NCI-H526 treated with DMSO at 0.1 percent for 48 hours (cell line): Measurements from ENCODE around the gene ST8SIA6.
"Not testable (repeated sequence)": the region's sequence is repeated elsewhere in the genome, so short reads cannot be mapped to it uniquely, and the experiment has no call there.

Experiments
- DNase-seq: peaks from one replicate; lab custom pipeline; 2025; lab: John Stamatoyannopoulos, UW

The ST8SIA6 gene

GRCh38 chr10:17456032-17456548 lies 1.7 kb upstream of the ST8SIA6 start:
- DNase-seq: no peak

DNA sequence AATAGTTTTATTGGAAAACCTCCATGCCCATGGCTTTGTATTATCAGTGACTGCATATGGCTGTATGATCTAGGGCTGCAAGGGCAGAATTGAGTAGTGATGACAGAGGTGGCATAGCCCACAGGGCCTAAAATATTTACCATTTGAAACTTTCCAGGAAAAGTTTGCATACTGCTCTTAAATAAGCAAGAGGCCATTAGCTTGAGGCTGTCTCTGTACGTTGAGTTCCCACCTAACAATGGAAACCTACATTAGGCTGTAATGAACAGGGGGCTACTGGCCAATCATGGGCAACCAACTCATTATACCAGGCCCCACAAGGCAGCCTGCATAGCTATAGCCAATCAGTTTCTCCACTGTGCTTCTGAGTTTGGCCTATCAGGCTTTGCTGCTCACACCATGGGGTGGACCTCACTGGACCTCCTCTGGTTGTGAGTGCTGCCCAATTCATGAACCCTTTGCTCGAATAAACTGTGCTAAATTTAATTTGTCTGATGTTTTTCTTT lies 673 bp upstream of the ST8SIA6 start:
- no peak for DNase-seq

GRCh38 chr10:17453373-17454091 lies 863 bp downstream of the ST8SIA6 start:
- DNase-seq: peak; percentile 39

DNA sequence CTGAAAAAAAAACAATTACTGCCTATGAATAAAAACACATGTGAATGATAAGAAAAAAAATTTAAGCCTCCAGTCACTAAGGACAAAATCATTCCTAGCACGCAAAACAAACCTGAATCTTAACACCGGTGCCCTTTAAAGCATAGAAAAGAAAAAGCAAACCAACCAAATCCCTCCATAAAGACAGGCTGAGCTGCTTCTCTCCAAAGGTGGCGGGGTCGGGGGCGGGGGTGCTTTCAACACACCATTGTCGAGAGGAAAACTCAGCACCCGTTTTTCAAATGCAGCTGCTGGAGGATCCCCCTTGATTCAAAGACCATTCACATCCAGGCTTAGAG lies 1.4 kb downstream of the ST8SIA6 start:
- DNase-seq: no peak

DNA sequence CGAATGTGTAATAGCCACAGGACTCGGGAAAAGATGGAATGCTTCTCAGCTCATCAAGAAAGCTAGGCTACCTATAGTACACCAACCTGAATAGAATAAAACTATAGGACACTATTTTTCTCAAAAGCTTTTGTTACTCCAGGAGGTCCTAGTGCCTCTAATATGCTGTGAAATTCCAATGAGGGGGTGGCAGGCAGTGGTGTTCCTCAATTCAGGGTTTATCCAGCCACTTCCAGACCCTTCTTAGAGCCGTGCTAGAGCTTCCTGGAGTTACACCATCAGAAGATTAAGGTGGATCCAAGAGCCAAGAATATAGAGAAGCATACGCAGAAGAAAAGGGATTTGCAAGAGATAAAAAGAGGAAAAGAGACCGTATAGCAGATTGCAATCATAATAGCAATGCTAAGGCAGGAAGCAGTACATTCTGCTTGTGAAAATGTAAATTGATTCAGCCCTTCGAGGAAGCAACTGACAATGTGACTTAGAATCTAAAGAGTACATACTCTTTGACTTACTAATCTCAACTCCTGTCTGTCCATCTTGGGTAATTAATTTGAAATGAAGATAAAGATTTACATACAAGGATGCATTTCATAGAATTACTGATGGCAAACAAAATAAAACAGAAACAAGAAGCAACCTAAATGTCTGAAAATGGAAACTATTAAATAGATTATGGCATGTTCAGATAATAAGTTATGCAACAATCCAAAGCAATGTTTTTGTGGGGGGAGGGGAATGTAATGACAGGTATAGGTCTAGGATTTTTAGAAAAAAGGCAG lies 2.1 kb downstream of the ST8SIA6 start:
- no peak for DNase-seq

GRCh38 chr10:17450024-17450423 lies 4.4 kb downstream of the ST8SIA6 start:
- no peak for DNase-seq

DNA sequence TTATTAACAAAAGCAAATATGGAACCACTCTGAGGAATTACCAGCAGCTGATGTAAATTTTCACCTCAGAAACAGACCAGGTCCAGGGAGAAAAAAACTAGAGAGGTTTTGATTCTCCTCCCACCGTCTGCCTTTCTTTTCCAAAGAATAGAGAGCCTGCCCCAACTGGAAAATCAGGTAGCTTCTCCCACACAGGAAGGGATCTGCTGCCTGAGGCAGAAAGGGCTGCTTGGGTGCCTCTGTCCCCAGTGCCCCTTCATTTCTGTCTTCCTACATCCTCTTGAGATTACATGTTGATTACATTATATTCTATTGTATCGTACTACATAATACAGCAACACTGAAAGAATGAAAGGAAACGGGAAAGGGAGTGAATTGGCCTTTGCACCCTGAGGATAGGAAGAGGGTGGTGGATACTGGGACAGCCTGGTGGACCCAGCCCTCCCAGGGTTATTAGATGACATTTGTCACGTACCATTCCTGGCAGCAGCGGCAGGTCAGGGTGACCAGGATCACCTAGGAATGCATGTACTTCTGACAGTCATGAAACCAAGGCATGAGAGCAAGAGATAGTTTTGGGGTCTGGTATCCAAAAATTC lies 8.9 kb downstream of the ST8SIA6 start:
- DNase-seq: no peak

GRCh38 chr10:17444388-17444714 lies 10.0 kb downstream of the ST8SIA6 start:
- no peak for DNase-seq

DNA sequence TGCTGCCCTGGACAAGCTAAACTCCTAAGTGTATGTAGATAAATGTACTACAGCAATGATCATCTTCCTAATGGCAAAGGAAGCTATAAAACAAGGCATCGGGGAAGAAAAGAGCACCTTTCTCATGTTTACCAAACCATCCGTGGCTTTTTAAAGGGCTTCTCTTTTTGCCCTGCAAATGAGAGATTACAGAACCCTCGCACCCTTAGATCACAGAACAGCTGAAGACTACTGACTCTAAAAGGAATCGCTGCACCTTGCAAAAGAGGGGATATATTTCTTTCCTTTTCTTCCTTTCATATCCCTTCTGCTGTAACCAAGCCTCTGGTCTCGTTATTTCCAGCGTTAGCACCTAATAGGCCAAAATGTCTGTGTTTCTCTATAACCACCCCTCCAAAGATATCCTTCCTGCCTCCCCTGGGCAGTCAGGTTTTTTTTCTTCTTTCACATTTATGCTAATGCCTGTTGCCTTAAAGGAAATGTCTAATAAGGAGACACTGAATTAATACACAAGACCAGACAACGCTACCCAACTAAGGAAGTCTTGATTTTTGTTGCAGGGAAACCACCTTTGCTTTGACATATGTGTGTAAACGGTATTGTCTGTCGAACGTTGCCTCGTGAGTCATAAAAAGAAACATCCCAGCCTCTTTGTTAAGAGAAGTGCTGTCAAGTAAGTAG lies 10.5 kb downstream of the ST8SIA6 start:
- DNase-seq: no peak

DNA sequence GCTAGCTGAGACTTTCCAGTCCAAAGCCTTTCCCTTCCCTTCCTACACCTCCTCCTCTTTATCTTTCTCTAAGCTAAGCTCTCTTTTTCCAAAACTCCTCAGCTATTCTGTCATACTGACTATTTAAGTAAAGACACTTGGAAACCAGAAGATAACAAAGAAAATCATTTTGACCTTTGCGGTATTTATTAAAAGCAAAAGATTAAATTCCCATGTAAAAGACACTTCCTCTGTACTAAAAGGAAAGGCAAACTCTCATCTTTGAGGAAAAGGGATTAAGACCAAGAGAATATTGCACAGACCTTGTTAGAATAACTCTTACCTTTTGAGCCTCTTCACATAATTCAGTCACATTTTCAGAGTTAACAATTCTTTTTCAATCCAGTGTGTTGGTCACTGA lies 15.8 kb downstream of the ST8SIA6 start:
- DNase-seq: no peak

- not testable (repeated sequence) for DNase-seq
Measured at GRCh38 chr10:17436578-17436977, 17.8 kb downstream of the ST8SIA6 start.

DNA sequence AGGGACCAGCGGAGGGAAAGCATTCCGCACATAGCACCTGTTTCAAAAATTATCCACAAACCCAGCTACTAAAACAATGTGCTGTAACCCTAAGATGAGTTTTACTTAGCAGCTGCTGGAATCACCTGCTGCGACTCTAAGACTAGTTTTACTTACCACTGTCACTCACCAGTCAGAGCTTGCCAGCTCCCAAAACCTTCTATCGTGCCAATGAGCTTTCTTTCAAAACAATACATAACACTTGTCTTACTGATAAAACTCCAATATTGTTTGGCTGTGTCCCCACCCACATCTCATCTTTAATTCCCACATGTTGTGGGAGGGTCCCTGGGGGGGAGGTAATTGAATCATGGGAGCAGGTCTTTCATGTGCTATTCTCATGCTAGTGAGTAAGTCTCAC lies 18.4 kb downstream of the ST8SIA6 start:
- DNase-seq: no peak

DNA sequence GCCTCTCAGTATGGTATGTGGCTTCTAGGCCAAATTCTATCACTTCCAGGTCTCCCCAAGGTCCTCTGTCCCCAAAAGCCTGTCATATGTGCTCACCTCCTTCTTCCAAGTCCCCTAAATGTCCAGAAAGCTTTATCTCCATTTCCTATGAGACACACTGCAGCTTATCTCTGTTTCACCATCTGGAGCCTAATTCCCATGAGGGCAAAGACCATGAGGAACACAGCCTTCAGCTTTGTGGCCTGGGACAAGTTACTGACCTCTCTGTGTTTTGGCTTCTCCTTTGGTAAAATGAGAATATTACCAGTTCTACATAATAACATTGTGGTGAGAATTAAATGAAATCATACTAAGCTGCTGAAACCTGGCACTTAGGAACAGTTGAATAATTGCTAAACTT lies 19.2 kb downstream of the ST8SIA6 start:
- DNase-seq: no peak

DNA sequence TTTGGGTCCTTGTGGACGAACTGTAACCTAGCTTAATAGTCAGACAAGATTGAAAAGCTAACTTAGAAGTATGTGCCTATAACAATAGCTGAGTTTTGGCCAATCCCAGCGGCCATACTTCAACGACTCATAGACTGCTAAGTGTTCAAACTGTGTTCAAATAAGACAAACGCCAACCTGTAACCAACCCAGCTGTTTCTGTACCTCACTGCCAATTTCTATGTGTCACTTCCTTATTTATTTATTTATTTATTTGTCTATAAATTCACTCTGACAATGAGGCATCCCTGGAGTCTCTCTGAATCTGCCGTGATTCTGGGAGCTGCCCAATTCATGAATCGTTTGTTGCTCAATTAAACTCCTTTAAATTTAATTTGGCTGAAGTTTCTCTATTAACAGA lies 21.7 kb downstream of the ST8SIA6 start:
- DNase-seq: no peak

DNA sequence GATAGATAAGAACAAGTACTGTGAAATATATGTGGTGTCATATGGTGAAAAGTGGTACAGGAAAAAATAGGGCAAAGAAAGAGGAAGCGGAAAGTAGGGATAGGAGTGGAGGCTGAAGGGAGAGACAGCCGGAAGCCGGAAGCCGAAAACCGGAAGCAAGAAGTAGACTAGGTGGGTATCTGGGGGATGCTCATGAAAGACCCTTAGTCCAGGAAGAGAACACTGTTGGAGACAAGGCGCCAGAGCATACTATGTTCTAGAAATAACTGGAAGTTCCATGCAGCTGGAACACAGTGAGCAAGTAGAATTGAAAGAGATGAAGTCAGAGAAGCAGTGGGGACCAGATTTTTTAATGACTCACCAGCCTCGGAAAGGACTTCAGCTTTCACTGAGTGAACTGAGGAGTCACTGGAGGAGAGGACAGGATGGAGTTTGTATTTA lies 22.5 kb downstream of the ST8SIA6 start:
- DNase-seq: no peak

DNA sequence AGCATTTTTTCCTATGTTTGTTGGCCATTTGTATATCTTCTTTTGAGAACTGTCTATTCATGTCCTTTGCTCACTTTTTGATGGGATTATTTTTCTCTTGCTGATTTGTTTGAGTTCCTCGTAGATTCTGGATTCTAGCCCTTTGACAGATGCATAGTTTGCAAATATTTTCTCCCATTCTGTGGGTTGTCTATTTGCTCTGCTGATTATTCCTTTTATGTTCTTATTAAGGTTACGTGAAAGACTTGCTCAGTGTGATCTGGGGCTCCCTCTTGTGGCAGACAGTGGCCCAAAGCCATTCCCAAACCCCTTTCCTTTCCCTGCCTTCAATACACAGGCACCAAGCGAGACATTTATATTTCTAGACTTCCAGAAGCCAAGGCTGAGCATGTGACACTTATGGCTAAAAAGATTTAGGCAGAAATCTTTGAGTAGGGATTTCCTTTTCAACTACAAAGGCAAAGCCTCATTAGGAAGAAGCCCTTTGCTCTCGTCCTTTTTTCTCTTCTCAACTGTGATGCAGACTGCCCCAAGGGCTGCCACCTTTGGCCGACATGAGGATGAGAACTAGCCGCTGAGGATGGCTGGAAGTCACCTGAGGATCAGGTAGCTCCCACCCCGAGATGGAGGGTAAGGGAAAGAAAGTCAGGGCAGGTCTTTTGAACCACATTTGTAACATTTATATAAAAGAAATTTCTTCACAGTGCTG lies 23.6 kb downstream of the ST8SIA6 start:
- DNase-seq: peak; percentile 46

DNA sequence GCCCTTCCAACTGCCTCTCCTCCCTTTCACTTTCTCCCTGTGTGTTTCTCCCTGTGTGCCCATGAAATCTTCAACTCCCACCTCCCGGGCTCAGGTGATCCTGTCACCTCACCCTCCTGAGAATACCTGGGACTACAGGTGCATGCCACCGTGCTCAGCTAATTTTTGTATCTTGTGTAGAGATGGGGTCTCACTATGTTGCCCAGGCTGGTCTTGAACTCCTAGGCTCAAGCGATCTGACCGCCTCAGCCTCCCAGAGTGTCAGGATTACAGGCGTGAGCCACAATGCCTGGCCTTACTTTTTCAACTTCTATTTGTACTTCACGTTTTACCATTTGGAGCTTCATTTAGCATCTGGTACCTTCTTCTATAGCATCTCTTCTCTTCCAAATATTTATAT lies 24.9 kb downstream of the ST8SIA6 start:
- DNase-seq: no peak

GRCh38 chr10:17428351-17429097 lies 25.9 kb downstream of the ST8SIA6 start:
- no peak for DNase-seq

DNA sequence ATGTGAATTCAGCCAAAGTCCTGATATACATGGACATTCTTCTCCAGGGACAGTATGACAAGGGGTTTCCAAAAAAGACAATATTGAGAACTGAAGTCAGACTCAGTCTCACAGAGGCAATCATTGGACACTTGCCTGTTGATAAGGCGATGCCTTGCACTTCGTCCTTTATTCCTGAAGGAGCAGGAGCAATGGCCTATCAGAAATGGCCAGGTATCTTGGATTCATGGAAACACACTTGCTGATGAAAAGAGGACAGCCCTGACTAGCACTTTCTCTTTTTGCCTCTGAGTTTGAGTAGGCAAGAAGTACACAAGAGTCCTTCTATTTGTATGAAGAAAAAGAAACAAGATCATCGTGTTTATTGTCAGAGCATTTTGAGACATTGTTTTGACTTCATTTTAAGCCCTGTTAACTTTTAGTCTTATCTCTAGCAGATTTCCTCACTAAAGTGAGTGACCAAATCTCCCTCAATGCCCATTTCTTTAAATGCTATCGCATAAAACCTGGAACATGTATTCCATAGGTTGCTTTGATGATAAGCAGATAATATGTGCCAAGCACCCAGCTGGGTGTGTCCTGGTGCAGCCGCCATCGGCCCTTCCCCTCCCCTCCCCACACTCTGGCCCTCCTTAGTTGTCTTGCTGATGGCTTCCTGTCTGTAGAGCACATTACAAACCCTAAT lies 26.6 kb downstream of the ST8SIA6 start:
- no peak for DNase-seq

- DNase-seq: no peak
Measured at GRCh38 chr10:17427201-17427600, 27.2 kb downstream of the ST8SIA6 start.
